H1 (cell line): Measurements from ENCODE around the gene KCTD8. TPM values are rescaled to one million over a fixed set of nuclear protein-coding genes. Genes with fewer than 3 reads are reported as not detected.

Experiments
- EGR1 ChIP-seq: IDR thresholded peaks from 2 replicates; pipeline ENCODE4 v1.6.1; 2011; ENCODE audit warnings: low read depth, low read length, borderline replicate concordance
- FOSL1 ChIP-seq: IDR thresholded peaks from 2 replicates; pipeline ENCODE4 v1.6.1; 2011; ENCODE audit warnings: mild to moderate bottlenecking, low read depth, low read length, moderate library complexity; ENCODE audit not compliant: insufficient read depth
- HDAC2 ChIP-seq, 2 experiments: fragments of 300-600 bp in 1 of 2; sonication (generic) in 1 of 2; IDR thresholded peaks; 2 replicates each; pipeline ENCODE4 v1.6.1; 2011 to 2012; ENCODE audit warnings: low read depth in 2 of 2, low read length in 2 of 2, mild to moderate bottlenecking in 2 of 2, moderate library complexity in 2 of 2, borderline replicate concordance in 1 of 2, inconsistent platforms in 1 of 2
- JUN ChIP-seq: IDR thresholded peaks from 2 replicates; pipeline ENCODE4 v1.6.1; 2011; ENCODE audit warnings: low read depth, mild to moderate bottlenecking, improper control_type of control experiment, low read length
- polyA plus RNA-seq, 7 experiments: library from polyadenylated mRNA; depleted of rRNA in 3 of 7; stranded (reverse) in 5 of 7; unstranded in 2 of 7; fragments of >200 nt in 5 of 7; fragments of 200-250 nt in 2 of 7; gene quantifications; 1 replicate in 5 of 7; 2 replicates in 1 of 7; 4 replicates in 1 of 7; pipeline versions ENCODE4 v1.2.1 to v1.2.3, GENCODE V29; 2011 to 2013; ENCODE audit warnings: missing spikeins in 2 of 7, mixed read lengths in 2 of 7
- total RNA-seq: library from RNA; stranded (reverse); fragmentation: NEBNext Ultra II Directional; extraction: Animal tissue kit (Norgen Biotek cat#: 25700); gene quantifications from 2 replicates; pipeline ENCODE4 v1.2.1, GENCODE V29; 2021
- TF ChIP-seq, protein P1 (sequence below): fragments of 300-600 bp; sonication (generic); IDR thresholded peaks from 2 replicates; pipeline ENCODE4 v1.7.1; 2012; ENCODE audit warnings: low read length, moderate library complexity, mild to moderate bottlenecking, inconsistent platforms; ENCODE audit not compliant: insufficient replicate concordance
- TF ChIP-seq, protein P2 (sequence below): IDR thresholded peaks from 2 replicates; pipeline ENCODE4 v1.6.1; 2012; ENCODE audit warnings: low read length, inconsistent platforms

Gene KCTD8
- total and polyA plus RNA-seq, 2 of the 8 experiments (the other 6 are each of a cell fraction or from before 2014, with no cell fraction given): 2.9 to 3.7 TPM

DNA sequence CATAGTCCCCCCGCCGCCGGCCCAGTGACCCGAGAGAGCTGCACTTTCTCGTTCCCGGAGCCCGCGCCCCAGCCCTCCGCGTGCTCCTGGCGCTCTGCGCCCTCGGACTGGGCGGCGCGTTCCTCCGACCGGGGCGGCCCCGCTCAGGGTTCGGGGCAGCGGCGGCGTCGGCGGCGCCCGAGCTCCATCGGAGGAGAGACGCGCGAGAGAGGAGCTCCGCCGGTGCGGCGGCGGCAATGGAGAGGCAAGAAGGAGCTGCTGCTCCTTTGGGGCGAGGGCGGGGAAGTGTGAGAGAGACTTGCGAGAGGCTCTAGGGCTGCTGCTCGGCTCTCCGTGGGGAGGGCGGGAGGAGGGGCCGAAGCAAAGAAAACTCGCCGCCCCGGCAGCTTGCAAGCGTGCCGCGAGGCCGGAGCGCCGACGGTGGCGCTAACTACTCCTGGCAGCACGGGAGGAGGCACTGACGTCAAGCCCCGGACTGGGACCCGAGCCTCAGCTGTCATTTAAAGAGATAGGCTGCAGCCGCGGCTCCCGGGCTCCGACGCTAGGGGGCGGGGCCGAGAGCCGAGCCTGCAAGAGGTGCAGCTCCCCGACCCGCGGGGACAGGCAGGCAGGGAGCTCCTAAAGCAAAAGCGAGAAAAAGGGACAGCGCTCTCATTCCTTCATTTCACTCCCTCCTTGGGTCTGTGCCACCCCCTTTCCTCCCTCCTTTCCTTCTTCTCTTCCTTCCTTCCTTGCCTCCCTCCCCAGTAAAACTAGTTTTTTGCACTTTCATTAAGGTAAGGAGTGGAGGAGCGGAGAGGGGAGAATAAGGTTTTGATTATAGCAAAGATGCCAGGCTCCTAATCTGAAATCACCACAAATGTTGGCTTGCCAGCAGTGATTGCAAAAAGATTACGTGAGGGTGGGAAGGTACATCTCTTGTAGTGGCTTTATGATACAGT is at the start of gene KCTD8 (continued):
- TF ChIP-seq, protein P1, sequence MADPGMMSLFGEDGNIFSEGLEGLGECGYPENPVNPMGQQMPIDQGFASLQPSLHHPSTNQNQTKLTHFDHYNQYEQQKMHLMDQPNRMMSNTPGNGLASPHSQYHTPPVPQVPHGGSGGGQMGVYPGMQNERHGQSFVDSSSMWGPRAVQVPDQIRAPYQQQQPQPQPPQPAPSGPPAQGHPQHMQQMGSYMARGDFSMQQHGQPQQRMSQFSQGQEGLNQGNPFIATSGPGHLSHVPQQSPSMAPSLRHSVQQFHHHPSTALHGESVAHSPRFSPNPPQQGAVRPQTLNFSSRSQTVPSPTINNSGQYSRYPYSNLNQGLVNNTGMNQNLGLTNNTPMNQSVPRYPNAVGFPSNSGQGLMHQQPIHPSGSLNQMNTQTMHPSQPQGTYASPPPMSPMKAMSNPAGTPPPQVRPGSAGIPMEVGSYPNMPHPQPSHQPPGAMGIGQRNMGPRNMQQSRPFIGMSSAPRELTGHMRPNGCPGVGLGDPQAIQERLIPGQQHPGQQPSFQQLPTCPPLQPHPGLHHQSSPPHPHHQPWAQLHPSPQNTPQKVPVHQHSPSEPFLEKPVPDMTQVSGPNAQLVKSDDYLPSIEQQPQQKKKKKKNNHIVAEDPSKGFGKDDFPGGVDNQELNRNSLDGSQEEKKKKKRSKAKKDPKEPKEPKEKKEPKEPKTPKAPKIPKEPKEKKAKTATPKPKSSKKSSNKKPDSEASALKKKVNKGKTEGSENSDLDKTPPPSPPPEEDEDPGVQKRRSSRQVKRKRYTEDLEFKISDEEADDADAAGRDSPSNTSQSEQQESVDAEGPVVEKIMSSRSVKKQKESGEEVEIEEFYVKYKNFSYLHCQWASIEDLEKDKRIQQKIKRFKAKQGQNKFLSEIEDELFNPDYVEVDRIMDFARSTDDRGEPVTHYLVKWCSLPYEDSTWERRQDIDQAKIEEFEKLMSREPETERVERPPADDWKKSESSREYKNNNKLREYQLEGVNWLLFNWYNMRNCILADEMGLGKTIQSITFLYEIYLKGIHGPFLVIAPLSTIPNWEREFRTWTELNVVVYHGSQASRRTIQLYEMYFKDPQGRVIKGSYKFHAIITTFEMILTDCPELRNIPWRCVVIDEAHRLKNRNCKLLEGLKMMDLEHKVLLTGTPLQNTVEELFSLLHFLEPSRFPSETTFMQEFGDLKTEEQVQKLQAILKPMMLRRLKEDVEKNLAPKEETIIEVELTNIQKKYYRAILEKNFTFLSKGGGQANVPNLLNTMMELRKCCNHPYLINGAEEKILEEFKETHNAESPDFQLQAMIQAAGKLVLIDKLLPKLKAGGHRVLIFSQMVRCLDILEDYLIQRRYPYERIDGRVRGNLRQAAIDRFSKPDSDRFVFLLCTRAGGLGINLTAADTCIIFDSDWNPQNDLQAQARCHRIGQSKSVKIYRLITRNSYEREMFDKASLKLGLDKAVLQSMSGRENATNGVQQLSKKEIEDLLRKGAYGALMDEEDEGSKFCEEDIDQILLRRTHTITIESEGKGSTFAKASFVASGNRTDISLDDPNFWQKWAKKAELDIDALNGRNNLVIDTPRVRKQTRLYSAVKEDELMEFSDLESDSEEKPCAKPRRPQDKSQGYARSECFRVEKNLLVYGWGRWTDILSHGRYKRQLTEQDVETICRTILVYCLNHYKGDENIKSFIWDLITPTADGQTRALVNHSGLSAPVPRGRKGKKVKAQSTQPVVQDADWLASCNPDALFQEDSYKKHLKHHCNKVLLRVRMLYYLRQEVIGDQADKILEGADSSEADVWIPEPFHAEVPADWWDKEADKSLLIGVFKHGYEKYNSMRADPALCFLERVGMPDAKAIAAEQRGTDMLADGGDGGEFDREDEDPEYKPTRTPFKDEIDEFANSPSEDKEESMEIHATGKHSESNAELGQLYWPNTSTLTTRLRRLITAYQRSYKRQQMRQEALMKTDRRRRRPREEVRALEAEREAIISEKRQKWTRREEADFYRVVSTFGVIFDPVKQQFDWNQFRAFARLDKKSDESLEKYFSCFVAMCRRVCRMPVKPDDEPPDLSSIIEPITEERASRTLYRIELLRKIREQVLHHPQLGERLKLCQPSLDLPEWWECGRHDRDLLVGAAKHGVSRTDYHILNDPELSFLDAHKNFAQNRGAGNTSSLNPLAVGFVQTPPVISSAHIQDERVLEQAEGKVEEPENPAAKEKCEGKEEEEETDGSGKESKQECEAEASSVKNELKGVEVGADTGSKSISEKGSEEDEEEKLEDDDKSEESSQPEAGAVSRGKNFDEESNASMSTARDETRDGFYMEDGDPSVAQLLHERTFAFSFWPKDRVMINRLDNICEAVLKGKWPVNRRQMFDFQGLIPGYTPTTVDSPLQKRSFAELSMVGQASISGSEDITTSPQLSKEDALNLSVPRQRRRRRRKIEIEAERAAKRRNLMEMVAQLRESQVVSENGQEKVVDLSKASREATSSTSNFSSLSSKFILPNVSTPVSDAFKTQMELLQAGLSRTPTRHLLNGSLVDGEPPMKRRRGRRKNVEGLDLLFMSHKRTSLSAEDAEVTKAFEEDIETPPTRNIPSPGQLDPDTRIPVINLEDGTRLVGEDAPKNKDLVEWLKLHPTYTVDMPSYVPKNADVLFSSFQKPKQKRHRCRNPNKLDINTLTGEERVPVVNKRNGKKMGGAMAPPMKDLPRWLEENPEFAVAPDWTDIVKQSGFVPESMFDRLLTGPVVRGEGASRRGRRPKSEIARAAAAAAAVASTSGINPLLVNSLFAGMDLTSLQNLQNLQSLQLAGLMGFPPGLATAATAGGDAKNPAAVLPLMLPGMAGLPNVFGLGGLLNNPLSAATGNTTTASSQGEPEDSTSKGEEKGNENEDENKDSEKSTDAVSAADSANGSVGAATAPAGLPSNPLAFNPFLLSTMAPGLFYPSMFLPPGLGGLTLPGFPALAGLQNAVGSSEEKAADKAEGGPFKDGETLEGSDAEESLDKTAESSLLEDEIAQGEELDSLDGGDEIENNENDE: no peak
- TF ChIP-seq JUN (no peak), FOSL1 (no peak), HDAC2 (IDR thresholded peaks at IDR 0.05; ENCODE audit: borderline replicate concordance in 1 of 2, low read depth in 2 of 2, low read length in 2 of 2) (0 out of 4 replicates have a peak, but pooled peaks of 1 of the 2 experiments have one; percentile 23), EGR1 (no peak)
- TF ChIP-seq, protein P2, sequence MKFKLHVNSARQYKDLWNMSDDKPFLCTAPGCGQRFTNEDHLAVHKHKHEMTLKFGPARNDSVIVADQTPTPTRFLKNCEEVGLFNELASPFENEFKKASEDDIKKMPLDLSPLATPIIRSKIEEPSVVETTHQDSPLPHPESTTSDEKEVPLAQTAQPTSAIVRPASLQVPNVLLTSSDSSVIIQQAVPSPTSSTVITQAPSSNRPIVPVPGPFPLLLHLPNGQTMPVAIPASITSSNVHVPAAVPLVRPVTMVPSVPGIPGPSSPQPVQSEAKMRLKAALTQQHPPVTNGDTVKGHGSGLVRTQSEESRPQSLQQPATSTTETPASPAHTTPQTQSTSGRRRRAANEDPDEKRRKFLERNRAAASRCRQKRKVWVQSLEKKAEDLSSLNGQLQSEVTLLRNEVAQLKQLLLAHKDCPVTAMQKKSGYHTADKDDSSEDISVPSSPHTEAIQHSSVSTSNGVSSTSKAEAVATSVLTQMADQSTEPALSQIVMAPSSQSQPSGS: 0 out of 2 replicates have a peak, but pooled peaks have one; percentile 49
